BLaER1 treated with 17β-estradiol and CSF1 and Interleukin-3, amounts not matched to agents 10 nM and 100 nM (cell line): ENCODE results near the gene BEND4.
"Not testable (repeated sequence)": the region's sequence is repeated elsewhere in the genome, so short reads cannot be mapped to it uniquely, and the experiment has no call there.

Experiments
- H3K27ac ChIP-seq, 11 experiments: shearing (Covaris generic); formaldehyde crosslinking; 2 replicates each; pipeline ENCODE4 v1.8.1; 2022
- H3K27me3 ChIP-seq, 11 experiments: shearing (Covaris generic); formaldehyde crosslinking; 2 replicates each; pipeline ENCODE4 v1.8.1; 2022
- H3K36me3 ChIP-seq, 11 experiments: shearing (Covaris generic); formaldehyde crosslinking; 2 replicates each; pipeline ENCODE4 v1.8.1; 2022
- H3K4me1 ChIP-seq, 10 experiments: shearing (Covaris generic); formaldehyde crosslinking; 2 replicates each; pipeline ENCODE4 v1.8.1; 2022
- H3K4me2 ChIP-seq, 11 experiments: shearing (Covaris generic); formaldehyde crosslinking; 2 replicates each; pipeline ENCODE4 v1.8.1; 2022
- H3K4me3 ChIP-seq, 10 experiments: shearing (Covaris generic); formaldehyde crosslinking; 2 replicates each; pipeline ENCODE4 v1.8.1; 2022
- H3K9ac ChIP-seq, 11 experiments: shearing (Covaris generic); formaldehyde crosslinking; 2 replicates each; pipeline ENCODE4 v1.8.1; 2022
- H3K9me3 ChIP-seq, 11 experiments: shearing (Covaris generic); formaldehyde crosslinking; replicated peaks in 1 of 11; 2 replicates each; pipeline ENCODE4 v1.8.1; 2022
- H4K20me1 ChIP-seq, 11 experiments: shearing (Covaris generic); formaldehyde crosslinking; 2 replicates each; pipeline ENCODE4 v1.8.1; 2022
- Cebpa-rat ChIP-seq, 11 experiments: shearing (Covaris generic); IDR thresholded peaks; 2 replicates each; pipeline ENCODE4 v1.8.1; 2022

The BEND4 gene

DNA sequence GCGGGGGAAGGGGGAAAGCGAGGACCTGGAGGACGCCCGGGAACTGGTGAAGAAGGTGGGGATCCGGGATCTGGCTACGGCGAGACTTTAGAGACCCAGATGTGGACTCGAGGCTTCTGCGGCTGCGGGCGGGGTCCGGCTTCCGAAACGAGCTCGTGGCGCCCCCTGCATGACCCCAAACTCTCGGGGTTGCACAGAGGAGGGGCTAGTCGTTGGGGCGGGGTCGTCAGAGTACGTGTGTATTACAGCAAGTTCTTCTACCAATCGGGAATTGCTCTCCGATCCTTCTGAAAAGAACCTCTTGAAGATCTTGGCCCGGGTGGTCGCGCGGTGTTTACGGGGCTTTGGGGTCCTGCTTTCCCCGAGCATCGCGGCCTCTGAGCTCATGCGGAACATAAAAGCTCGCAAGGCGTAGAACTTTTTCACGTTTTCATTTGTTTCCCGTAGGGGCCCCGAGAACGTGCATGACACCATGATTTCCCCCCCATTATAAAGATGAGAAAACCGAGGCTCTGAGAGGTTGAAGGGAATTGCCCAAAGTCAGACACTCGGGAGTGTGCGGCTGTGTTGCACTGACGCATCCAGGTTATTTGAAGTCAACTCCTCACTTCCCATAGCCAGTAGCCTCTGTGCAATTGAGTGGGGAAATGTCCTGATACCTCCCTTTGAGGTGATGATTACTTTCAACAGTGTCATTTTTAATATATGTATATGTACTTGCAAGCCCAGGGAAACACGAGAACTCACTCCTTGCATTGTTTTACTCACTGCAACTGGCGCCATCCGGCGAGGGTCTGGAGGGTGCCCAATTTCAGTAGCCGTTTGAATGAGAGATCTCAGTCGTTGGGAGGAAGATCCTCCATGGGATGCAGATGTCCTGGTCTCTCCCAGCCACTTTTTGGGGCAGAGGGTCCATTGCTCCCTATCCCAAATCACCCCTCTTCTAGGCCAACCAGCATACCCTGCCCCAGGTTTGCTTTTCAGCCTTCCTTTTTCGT lies at the start of gene BEND4:
Gene BEND4 (minus strand): TSS at position 149 of the 998 bp plus-strand sequence. CDS start 512 bp downstream, outside the sequence.
- peak within 1 kb of the TSS; percentile 34 to 91 (median 87); a peak in 21 of 22 replicates for H3K27ac ChIP-seq
- peak within 1 kb of the TSS; percentile 77 to 92 (median 87) for H3K9ac ChIP-seq
- H4K20me1 ChIP-seq: peaks cover 0 to 29% (median 17%) of the 10 kb centered on the region in 11 experiments; a peak in 11 of 22 replicates
- no peaks in the 10 kb centered on the region for H3K9me3 ChIP-seq
- H3K36me3 ChIP-seq: peaks cover 0 to 4% (median 0%) of the 10 kb centered on the region in 11 experiments; a peak in 2 of 22 replicates
- no peak for TF ChIP-seq Cebpa-rat (IDR thresholded peaks at IDR 0.05)
- peak within 1 kb of the TSS; percentile 75 to 95 (median 91) for H3K4me3 ChIP-seq
- peaks cover 15 to 39% (median 33%) of the 10 kb centered on the region in 10 experiments for H3K4me1 ChIP-seq
- H3K4me2 ChIP-seq: peak within 1 kb of the TSS; percentile 85 to 98 (median 91)
- H3K27me3 ChIP-seq: no peaks in the 10 kb centered on the region

DNA sequence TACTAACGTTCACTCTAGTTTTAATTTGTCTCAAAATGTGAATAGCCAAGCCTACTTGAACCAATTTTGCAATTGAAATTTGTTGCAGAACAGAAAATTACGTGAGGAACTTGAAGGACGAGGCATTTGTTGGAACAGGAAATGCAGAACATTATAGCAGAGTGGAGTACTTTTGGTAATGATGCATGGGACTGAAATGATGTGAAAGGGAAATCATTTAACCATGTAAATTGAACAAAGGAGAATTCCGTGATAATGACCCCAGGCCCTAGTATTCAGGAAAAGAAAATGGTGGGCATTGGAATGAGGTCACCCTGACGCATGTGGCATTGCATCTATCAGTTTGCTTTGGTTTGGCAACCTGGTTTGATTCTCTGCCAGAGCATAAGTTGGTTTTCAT lies 44.9 kb upstream of the BEND4 start:
- Histone ChIP-seq H3K27me3 (no peaks in the 10 kb centered on the region), H3K4me3 (no peak overlapping the region)
- no peak for TF ChIP-seq Cebpa-rat (IDR thresholded peaks at IDR 0.05)

DNA sequence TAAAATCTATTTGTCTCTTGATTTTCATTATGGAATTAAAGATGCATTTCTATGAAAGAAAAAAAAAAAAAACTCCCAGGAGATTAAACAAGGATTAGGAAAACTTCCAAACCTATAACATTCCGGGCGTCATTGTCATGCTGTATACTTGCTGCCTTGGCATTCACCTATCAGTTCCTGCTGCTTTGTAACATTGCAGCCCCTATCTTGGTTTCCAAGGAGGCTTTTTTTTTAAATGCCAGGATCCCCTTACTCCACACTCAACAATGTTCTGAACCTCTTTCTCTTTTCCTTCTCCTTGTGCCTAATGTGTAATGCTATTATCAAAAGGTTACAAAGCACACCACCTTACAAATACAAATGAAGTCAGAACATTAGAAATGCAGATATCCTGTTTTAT lies 20.5 kb upstream of the BEND4 start:
- no peak overlapping the region for H3K27ac ChIP-seq
- H3K4me3 ChIP-seq: no peak overlapping the region
- peaks cover 0 to 5% (median 0%) of the 10 kb centered on the region in 11 experiments; a peak in 4 of 22 replicates for H3K36me3 ChIP-seq
- peaks cover 14 to 35% (median 20%) of the 10 kb centered on the region in 11 experiments for H3K9me3 ChIP-seq
- H3K27me3 ChIP-seq: no peaks in the 10 kb centered on the region
- H3K4me1 ChIP-seq: peaks cover 3 to 16% (median 12%) of the 10 kb centered on the region in 10 experiments
- H3K4me2 ChIP-seq: no peak overlapping the region
- TF ChIP-seq Cebpa-rat (IDR thresholded peaks at IDR 0.05): no peak
- H4K20me1 ChIP-seq: no peaks in the 10 kb centered on the region
- no peak overlapping the region for H3K9ac ChIP-seq

More for the DNA sequence above, 44.9 kb upstream of the BEND4 start:
- Histone ChIP-seq H3K4me2 (no peak overlapping the region), H3K36me3 (no peaks in the 10 kb centered on the region), H3K9me3 (0 out of 22 replicates have a peak, but pooled peaks cover 0 to 5% (median 0%) of the 10 kb centered on the region in 11 experiments), H3K9ac (no peak overlapping the region), H3K4me1 (no peaks in the 10 kb centered on the region), H3K27ac (no peak overlapping the region), H4K20me1 (no peaks in the 10 kb centered on the region)

- no peak overlapping the region for H3K4me2 ChIP-seq
- TF ChIP-seq Cebpa-rat (IDR thresholded peaks at IDR 0.05): no peak
- no peak overlapping the region for H3K4me3 ChIP-seq
- H3K4me1 ChIP-seq: peaks cover 9 to 23% (median 19%) of the 10 kb centered on the region in 10 experiments
- no peak overlapping the region for H3K9ac ChIP-seq
- H4K20me1 ChIP-seq: no peaks in the 10 kb centered on the region
- no peaks in the 10 kb centered on the region for H3K27me3 ChIP-seq
- H3K27ac ChIP-seq: no peak overlapping the region
- H3K36me3 ChIP-seq: peaks cover 0 to 5% (median 0%) of the 10 kb centered on the region in 11 experiments; a peak in 4 of 22 replicates
- H3K9me3 ChIP-seq: peaks cover 9 to 30% (median 15%) of the 10 kb centered on the region in 11 experiments
Measured at GRCh38 chr4:42172128-42172790, 19.8 kb upstream of the BEND4 start.

GRCh38 chr4:42167709-42168108 lies 15.3 kb upstream of the BEND4 start:
- no peaks in the 10 kb centered on the region for H3K27me3 ChIP-seq
- peak overlapping the region; percentile 53 to 76 (median 70) for H3K4me2 ChIP-seq
- H3K27ac ChIP-seq: peak overlapping the region in 9 of 11 experiments; percentile 50 to 77 (median 71); a peak in 18 of 22 replicates
- H3K36me3 ChIP-seq: peaks cover 0 to 6% (median 0%) of the 10 kb centered on the region in 11 experiments; a peak in 2 of 22 replicates
- TF ChIP-seq Cebpa-rat (IDR thresholded peaks at IDR 0.05): peak in 2 of 11 experiments; percentile 38 to 59; a peak in 1 of 22 replicates
- H3K4me1 ChIP-seq: peaks cover 13 to 35% (median 25%) of the 10 kb centered on the region in 10 experiments
- H3K9me3 ChIP-seq: peaks cover 15 to 48% (median 32%) of the 10 kb centered on the region in 11 experiments
- peak overlapping the region in 10 of 11 experiments; percentile 0 to 60 (median 34); a peak in 11 of 22 replicates for H3K9ac ChIP-seq
- H3K4me3 ChIP-seq: peak overlapping the region in 2 of 10 experiments; percentile 3 to 26; a peak in 3 of 20 replicates
- no peaks in the 10 kb centered on the region for H4K20me1 ChIP-seq

- H3K4me3 ChIP-seq, H4K20me1 ChIP-seq, H3K36me3 ChIP-seq, H3K4me2 ChIP-seq, H3K9ac ChIP-seq, H3K27me3 ChIP-seq: not testable (repeated sequence)
- Histone ChIP-seq H3K4me1 (peaks cover 13 to 35% (median 25%) of the 10 kb centered on the region in 10 experiments), H3K27ac (peak overlapping the region in 8 of 11 experiments; percentile 29 to 77 (median 70); a peak in 9 of 22 replicates), H3K9me3 (peaks cover 15 to 54% (median 32%) of the 10 kb centered on the region in 11 experiments)
Measured at GRCh38 chr4:42166186-42166585, 13.7 kb upstream of the BEND4 start.

- Histone ChIP-seq H3K4me1 (peaks cover 0 to 11% (median 7%) of the 10 kb centered on the region in 10 experiments; a peak in 8 of 20 replicates), H4K20me1 (no peaks in the 10 kb centered on the region), H3K36me3 (peaks cover 0 to 7% (median 0%) of the 10 kb centered on the region in 11 experiments; a peak in 1 of 22 replicates), H3K9ac (no peak overlapping the region), H3K9me3 (peaks cover 12 to 23% (median 14%) of the 10 kb centered on the region in 11 experiments), H3K27ac (no peak overlapping the region), H3K4me3 (no peak overlapping the region), H3K4me2 (peak overlapping the region in 5 of 11 experiments; percentile 0 to 32 (median 9); a peak in 7 of 22 replicates), H3K27me3 (no peaks in the 10 kb centered on the region)
- TF ChIP-seq Cebpa-rat (IDR thresholded peaks at IDR 0.05): no peak
Measured at GRCh38 chr4:42159271-42160001, 7.0 kb upstream of the BEND4 start.
